Neural cell (in vitro differentiated cells): ENCODE data around the gene SMAD5. TPM values are rescaled to one million over a fixed set of nuclear protein-coding genes. Genes with fewer than 3 reads are reported as not detected.
A peak's percentile ranks its signal among the peaks of the same experiment; 100 is the strongest.

Source experiments
- H2AFZ ChIP-seq: fragments of 200-600, 300-800 bp; sonication (generic), shearing (Covaris generic); 2 replicates; pipeline ENCODE4 v1.6.0; 2014; ENCODE audit warnings: low read depth, mild to moderate bottlenecking, antibody characterized with exemption, low read length, moderate library complexity
- H3F3A ChIP-seq: fragments of 200-600 bp; shearing (Covaris generic); 2 replicates; pipeline ENCODE4 v1.6.1; 2016; ENCODE audit warnings: mild to moderate bottlenecking, moderate library complexity, mixed read lengths, antibody characterized with exemption, low read length; ENCODE audit not compliant: insufficient read depth, poor library complexity, severe bottlenecking
- H3K27ac ChIP-seq: fragments of 200-600, 300-800 bp; sonication (generic), shearing (Covaris generic); 2 replicates; pipeline ENCODE4 v1.5.1; 2014; ENCODE audit warnings: mild to moderate bottlenecking, low read length, moderate library complexity
- H3K27me3 ChIP-seq: fragments of 300-800, 200-600 bp; sonication (generic), shearing (Covaris generic); 2 replicates; pipeline ENCODE4 v1.6.0; 2014; ENCODE audit warnings: mild to moderate bottlenecking, low read depth, low read length, moderate library complexity; ENCODE audit not compliant: insufficient read depth
- H3K36me3 ChIP-seq: fragments of 300-800, 200-600 bp; sonication (generic), shearing (Covaris generic); 2 replicates; pipeline ENCODE4 v1.5.1; 2014; ENCODE audit warnings: mild to moderate bottlenecking, antibody characterized with exemption, low read length, moderate library complexity; ENCODE audit not compliant: insufficient read depth
- H3K4me2 ChIP-seq: fragments of 300-800, 200-600 bp; sonication (generic), shearing (Covaris generic); 2 replicates; pipeline ENCODE4 v1.6.0; 2014; ENCODE audit warnings: mild to moderate bottlenecking, low read length
- H3K4me3 ChIP-seq: fragments of 300-800, 200-600 bp; sonication (generic), shearing (Covaris generic); 2 replicates; pipeline ENCODE4 v1.5.1; 2014; ENCODE audit warnings: mild to moderate bottlenecking, low read length, moderate library complexity
- H3K79me2 ChIP-seq: fragments of 200-600 bp; shearing (Covaris generic); replicated peaks from 2 replicates; pipeline ENCODE4 v1.6.0; 2014; ENCODE audit warnings: mild to moderate bottlenecking, low read length, moderate library complexity; ENCODE audit not compliant: insufficient read depth
- H3K9ac ChIP-seq: fragments of 300-800, 200-600 bp; sonication (generic), shearing (Covaris generic); 2 replicates; pipeline ENCODE4 v1.6.1; 2016; ENCODE audit warnings: mild to moderate bottlenecking, low read length, mixed read lengths
- H3K9me2 ChIP-seq: fragments of 200-600 bp; shearing (Covaris generic); 2 replicates; pipeline ENCODE4 v1.6.1; 2016; ENCODE audit warnings: mild to moderate bottlenecking, low read length, mixed read lengths; ENCODE audit not compliant: insufficient read depth
- H3K9me3 ChIP-seq: fragments of 200-600, 300-800 bp; sonication (generic), shearing (Covaris generic); 2 replicates; pipeline ENCODE4 v1.6.1; 2016; ENCODE audit warnings: mild to moderate bottlenecking, mixed run types, low read length, moderate library complexity, mixed read lengths
- H4K20me1 ChIP-seq: fragments of 200-600 bp; shearing (Covaris generic); 2 replicates; pipeline ENCODE4 v1.6.1; 2016; ENCODE audit warnings: mild to moderate bottlenecking, mixed run types; ENCODE audit not compliant: insufficient read depth
- EP300 ChIP-seq: fragments of 450-650 bp; conservative IDR thresholded peaks from 2 replicates; pipeline ENCODE4 v1.6.1; 2014; ENCODE audit warnings: antibody characterized with exemption, mild to moderate bottlenecking, moderate library complexity; ENCODE audit not compliant: poor library complexity, severe bottlenecking
- EZH2 ChIP-seq: fragments of 200-600, 300-800 bp; shearing (Covaris generic), sonication (generic); IDR thresholded peaks from 2 replicates; pipeline ENCODE4 v1.6.1; 2014; ENCODE audit warnings: antibody characterized with exemption, low read length, borderline replicate concordance, mild to moderate bottlenecking; ENCODE audit not compliant: insufficient read depth, poor library complexity, severe bottlenecking
- MXI1 ChIP-seq: fragments of 450-650 bp; conservative IDR thresholded peaks from 2 replicates; pipeline ENCODE4 v1.6.1; 2014; ENCODE audit warnings: antibody characterized with exemption, mild to moderate bottlenecking; ENCODE audit not compliant: poor library complexity, severe bottlenecking
- POLR2AphosphoS5 ChIP-seq: IDR thresholded peaks from 2 replicates; pipeline ENCODE4 v1.6.1; 2012
- RAD21 ChIP-seq: fragments of 450-650 bp; conservative IDR thresholded peaks from 2 replicates; pipeline ENCODE4 v1.6.1; 2014; ENCODE audit warnings: antibody characterized with exemption, mild to moderate bottlenecking, moderate library complexity
- SMC3 ChIP-seq: fragments of 450-650 bp; conservative IDR thresholded peaks from 2 replicates; pipeline ENCODE4 v1.6.1; 2014; ENCODE audit warnings: antibody characterized with exemption, mild to moderate bottlenecking, moderate library complexity; ENCODE audit not compliant: poor library complexity
- TAF1 ChIP-seq: IDR thresholded peaks from 2 replicates; pipeline ENCODE4 v1.6.1; 2012; ENCODE audit warnings: low read depth
- polyA plus RNA-seq: library from polyadenylated mRNA; depleted of rRNA; stranded (reverse); fragments of >200 nt; gene quantifications from 2 replicates; pipeline ENCODE4 v1.2.3, GENCODE V29; 2014
- TF ChIP-seq, protein P1 (sequence below): fragments of 450-650 bp; IDR thresholded peaks from 2 replicates; pipeline ENCODE4 v1.5.1; 2014; ENCODE audit warnings: antibody characterized with exemption, mild to moderate bottlenecking, moderate library complexity; ENCODE audit not compliant: poor library complexity, severe bottlenecking
- TF ChIP-seq, protein P2 (sequence below): IDR thresholded peaks from 2 replicates; pipeline ENCODE4 v1.6.1; 2012; ENCODE audit warnings: borderline replicate concordance

SMAD5 gene
- polyA plus RNA-seq, 1 donor from 2014 or later: 26.3 TPM

DNA sequence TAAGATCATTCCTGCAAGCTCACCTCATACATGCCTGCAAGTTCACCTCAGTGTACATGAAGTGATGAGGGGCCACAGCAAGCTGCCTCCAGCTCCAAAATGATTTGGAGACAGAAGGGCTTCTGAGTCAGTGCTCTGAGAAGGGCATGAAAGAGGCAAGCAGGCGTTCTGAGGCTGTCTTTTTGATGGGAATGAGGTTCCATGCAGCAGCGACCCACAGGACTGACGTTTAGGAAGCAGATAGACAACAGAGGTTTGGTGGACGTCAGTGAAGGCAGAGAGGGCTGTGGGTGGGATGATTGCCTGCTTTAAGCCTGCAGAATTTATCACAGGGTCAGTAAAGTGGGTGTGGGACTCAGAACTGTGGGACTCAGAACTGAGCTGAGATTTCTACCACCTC lies 69.2 kb downstream of the SMAD5 start:
- H3K4me2 ChIP-seq: no peak overlapping the region
- no peak overlapping the region for H3K9ac ChIP-seq
- H2AFZ ChIP-seq: no peak overlapping the region
- no peaks in the 10 kb centered on the region for H4K20me1 ChIP-seq
- no peak overlapping the region for H3K27ac ChIP-seq
- no peaks in the 10 kb centered on the region for H3K9me2 ChIP-seq
- H3K4me3 ChIP-seq: no peak overlapping the region
- TF ChIP-seq, protein P1, sequence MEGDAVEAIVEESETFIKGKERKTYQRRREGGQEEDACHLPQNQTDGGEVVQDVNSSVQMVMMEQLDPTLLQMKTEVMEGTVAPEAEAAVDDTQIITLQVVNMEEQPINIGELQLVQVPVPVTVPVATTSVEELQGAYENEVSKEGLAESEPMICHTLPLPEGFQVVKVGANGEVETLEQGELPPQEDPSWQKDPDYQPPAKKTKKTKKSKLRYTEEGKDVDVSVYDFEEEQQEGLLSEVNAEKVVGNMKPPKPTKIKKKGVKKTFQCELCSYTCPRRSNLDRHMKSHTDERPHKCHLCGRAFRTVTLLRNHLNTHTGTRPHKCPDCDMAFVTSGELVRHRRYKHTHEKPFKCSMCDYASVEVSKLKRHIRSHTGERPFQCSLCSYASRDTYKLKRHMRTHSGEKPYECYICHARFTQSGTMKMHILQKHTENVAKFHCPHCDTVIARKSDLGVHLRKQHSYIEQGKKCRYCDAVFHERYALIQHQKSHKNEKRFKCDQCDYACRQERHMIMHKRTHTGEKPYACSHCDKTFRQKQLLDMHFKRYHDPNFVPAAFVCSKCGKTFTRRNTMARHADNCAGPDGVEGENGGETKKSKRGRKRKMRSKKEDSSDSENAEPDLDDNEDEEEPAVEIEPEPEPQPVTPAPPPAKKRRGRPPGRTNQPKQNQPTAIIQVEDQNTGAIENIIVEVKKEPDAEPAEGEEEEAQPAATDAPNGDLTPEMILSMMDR: no peak
- TF ChIP-seq RAD21: no peak
- H3F3A ChIP-seq: no peaks in the 10 kb centered on the region
- H3K9me3 ChIP-seq: no peaks in the 10 kb centered on the region
- H3K79me2 ChIP-seq: no peaks in the 10 kb centered on the region
- no peaks in the 10 kb centered on the region for H3K36me3 ChIP-seq
- H3K27me3 ChIP-seq: no peaks in the 10 kb centered on the region

GRCh38 chr5:136202469-136203205 lies 70.0 kb downstream of the SMAD5 start:
- H2AFZ ChIP-seq: no peak overlapping the region
- H3K27me3 ChIP-seq: no peaks in the 10 kb centered on the region
- H3K36me3 ChIP-seq: no peaks in the 10 kb centered on the region
- H3K9me3 ChIP-seq: no peaks in the 10 kb centered on the region
- H3K9ac ChIP-seq: peak overlapping the region; percentile 17
- H4K20me1 ChIP-seq: no peaks in the 10 kb centered on the region
- TF ChIP-seq, protein P1: no peak
- TF ChIP-seq MXI1 (no peak), EP300 (no peak), RAD21 (no peak), EZH2 (no peak), SMC3 (no peak), POLR2AphosphoS5 (no peak), TAF1 (no peak)
- TF ChIP-seq, protein P2, sequence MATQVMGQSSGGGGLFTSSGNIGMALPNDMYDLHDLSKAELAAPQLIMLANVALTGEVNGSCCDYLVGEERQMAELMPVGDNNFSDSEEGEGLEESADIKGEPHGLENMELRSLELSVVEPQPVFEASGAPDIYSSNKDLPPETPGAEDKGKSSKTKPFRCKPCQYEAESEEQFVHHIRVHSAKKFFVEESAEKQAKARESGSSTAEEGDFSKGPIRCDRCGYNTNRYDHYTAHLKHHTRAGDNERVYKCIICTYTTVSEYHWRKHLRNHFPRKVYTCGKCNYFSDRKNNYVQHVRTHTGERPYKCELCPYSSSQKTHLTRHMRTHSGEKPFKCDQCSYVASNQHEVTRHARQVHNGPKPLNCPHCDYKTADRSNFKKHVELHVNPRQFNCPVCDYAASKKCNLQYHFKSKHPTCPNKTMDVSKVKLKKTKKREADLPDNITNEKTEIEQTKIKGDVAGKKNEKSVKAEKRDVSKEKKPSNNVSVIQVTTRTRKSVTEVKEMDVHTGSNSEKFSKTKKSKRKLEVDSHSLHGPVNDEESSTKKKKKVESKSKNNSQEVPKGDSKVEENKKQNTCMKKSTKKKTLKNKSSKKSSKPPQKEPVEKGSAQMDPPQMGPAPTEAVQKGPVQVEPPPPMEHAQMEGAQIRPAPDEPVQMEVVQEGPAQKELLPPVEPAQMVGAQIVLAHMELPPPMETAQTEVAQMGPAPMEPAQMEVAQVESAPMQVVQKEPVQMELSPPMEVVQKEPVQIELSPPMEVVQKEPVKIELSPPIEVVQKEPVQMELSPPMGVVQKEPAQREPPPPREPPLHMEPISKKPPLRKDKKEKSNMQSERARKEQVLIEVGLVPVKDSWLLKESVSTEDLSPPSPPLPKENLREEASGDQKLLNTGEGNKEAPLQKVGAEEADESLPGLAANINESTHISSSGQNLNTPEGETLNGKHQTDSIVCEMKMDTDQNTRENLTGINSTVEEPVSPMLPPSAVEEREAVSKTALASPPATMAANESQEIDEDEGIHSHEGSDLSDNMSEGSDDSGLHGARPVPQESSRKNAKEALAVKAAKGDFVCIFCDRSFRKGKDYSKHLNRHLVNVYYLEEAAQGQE: no peak
- no peak overlapping the region for H3K27ac ChIP-seq
- no peaks in the 10 kb centered on the region for H3F3A ChIP-seq
- no peaks in the 10 kb centered on the region for H3K79me2 ChIP-seq
- H3K4me2 ChIP-seq: peak overlapping the region; percentile 19
- no peak overlapping the region for H3K4me3 ChIP-seq
- H3K9me2 ChIP-seq: no peaks in the 10 kb centered on the region
